ENCODE measurements around the gene GAS1. TPM values are rescaled to one million over a fixed set of nuclear protein-coding genes. Genes with fewer than 3 reads are reported as not detected.

The GAS1 gene
- total RNA-seq, 2 donors from 2014 or later: 4.8 to 6.7 TPM

DNA sequence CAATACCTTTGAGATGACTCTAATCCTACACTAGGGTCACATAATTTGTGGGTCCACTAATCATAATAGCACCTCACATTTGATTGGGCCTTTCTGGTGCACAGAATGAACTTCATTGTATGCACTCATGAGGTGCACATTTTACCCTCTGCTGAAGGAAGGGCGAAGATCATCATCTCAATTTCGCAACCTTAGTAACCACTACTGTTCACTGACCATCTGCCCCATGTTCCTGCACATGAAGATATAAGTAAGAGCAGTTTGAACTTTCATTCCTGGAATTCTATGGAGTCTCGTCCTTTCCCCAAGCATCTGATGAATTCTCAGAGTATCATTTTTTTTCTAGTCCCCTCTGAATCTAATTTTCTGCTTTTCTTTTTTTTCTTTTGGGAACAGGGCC is 21.2 kb downstream of the GAS1 start:
- no peak overlapping the region for H3K27ac ChIP-seq (ENCODE audit: low read depth, low read length)
- no peaks in the 10 kb centered on the region for H3K36me3 ChIP-seq (ENCODE audit: control insufficient read depth, insufficient read depth, low read length)
- no peak overlapping the region for H3K4me3 Mint-ChIP-seq
- H3K9me3 ChIP-seq (ENCODE audit: control insufficient read depth, low read length): no peaks in the 10 kb centered on the region
- no peak for DNase-seq
- H3K27ac Mint-ChIP-seq: no peak overlapping the region
- H3K9me3 Mint-ChIP-seq: peaks cover 7% of the 10 kb centered on the region
- WGBS, 2 experiments (ENCODE audit: insufficient coverage in 1 of 2, insufficient read length in 1 of 2): 86 to 100% methylated on average over 3 of the region's 3 CpGs
- no peaks in the 10 kb centered on the region for H3K4me1 ChIP-seq (ENCODE audit: control insufficient read depth, insufficient read depth, low read length)
- H3K27me3 ChIP-seq (ENCODE audit: control insufficient read depth, insufficient read depth, low read length, poor library complexity, severe bottlenecking): no peaks in the 10 kb centered on the region
- no peak overlapping the region for H3K4me3 ChIP-seq (ENCODE audit: low read length)
- H3K4me1 Mint-ChIP-seq: peaks cover 8% of the 10 kb centered on the region
- H3K9ac ChIP-seq (ENCODE audit: extremely low read depth, low read length, poor library complexity, severe bottlenecking): no peak overlapping the region
- TF ChIP-seq, protein P1, sequence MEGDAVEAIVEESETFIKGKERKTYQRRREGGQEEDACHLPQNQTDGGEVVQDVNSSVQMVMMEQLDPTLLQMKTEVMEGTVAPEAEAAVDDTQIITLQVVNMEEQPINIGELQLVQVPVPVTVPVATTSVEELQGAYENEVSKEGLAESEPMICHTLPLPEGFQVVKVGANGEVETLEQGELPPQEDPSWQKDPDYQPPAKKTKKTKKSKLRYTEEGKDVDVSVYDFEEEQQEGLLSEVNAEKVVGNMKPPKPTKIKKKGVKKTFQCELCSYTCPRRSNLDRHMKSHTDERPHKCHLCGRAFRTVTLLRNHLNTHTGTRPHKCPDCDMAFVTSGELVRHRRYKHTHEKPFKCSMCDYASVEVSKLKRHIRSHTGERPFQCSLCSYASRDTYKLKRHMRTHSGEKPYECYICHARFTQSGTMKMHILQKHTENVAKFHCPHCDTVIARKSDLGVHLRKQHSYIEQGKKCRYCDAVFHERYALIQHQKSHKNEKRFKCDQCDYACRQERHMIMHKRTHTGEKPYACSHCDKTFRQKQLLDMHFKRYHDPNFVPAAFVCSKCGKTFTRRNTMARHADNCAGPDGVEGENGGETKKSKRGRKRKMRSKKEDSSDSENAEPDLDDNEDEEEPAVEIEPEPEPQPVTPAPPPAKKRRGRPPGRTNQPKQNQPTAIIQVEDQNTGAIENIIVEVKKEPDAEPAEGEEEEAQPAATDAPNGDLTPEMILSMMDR (conservative IDR thresholded peaks at IDR 0.05): no peak
- peaks cover 10% of the 10 kb centered on the region for H3K27me3 Mint-ChIP-seq (ENCODE audit: insufficient read depth)
- H3K36me3 Mint-ChIP-seq (ENCODE audit: low read depth): no peaks in the 10 kb centered on the region

- 80% methylated on average over 1 of the region's 1 CpG; no CpG with 5 or more reads in 1 of the 2 experiments for WGBS, 2 experiments (ENCODE audit: insufficient coverage in 1 of 2, insufficient read length in 1 of 2)
- Mint-ChIP-seq H3K27me3 (ENCODE audit: insufficient read depth) (peaks cover 8% of the 10 kb centered on the region), H3K4me1 (peaks cover 8% of the 10 kb centered on the region), H3K36me3 (ENCODE audit: low read depth) (no peaks in the 10 kb centered on the region), H3K27ac (no peak overlapping the region), H3K4me3 (no peak overlapping the region), H3K9me3 (peaks cover 4% of the 10 kb centered on the region)
- no peak for DNase-seq
- H3K9ac ChIP-seq (ENCODE audit: extremely low read depth, low read length, poor library complexity, severe bottlenecking): no peak overlapping the region
- H3K27ac ChIP-seq (ENCODE audit: low read depth, low read length): no peak overlapping the region
- H3K9me3 ChIP-seq (ENCODE audit: control insufficient read depth, low read length): no peaks in the 10 kb centered on the region
- H3K4me3 ChIP-seq (ENCODE audit: low read length): no peak overlapping the region
- H3K27me3 ChIP-seq (ENCODE audit: control insufficient read depth, insufficient read depth, low read length, poor library complexity, severe bottlenecking): no peaks in the 10 kb centered on the region
- H3K36me3 ChIP-seq (ENCODE audit: control insufficient read depth, insufficient read depth, low read length): no peaks in the 10 kb centered on the region
- TF ChIP-seq, protein P1 (conservative IDR thresholded peaks at IDR 0.05): no peak
- no peaks in the 10 kb centered on the region for H3K4me1 ChIP-seq (ENCODE audit: control insufficient read depth, insufficient read depth, low read length)
These were observed 21.6 kb downstream of the GAS1 start for GRCh38 chr9:86925686-86926085.

GRCh38 chr9:86924206-86924605 is 23.1 kb downstream of the GAS1 start:
- Mint-ChIP-seq H3K36me3 (ENCODE audit: low read depth) (no peaks in the 10 kb centered on the region), H3K9me3 (no peaks in the 10 kb centered on the region), H3K27me3 (ENCODE audit: insufficient read depth) (peaks cover 8% of the 10 kb centered on the region), H3K4me3 (no peak overlapping the region), H3K4me1 (peaks cover 8% of the 10 kb centered on the region), H3K27ac (no peak overlapping the region)
- Histone ChIP-seq H3K4me1 (ENCODE audit: control insufficient read depth, insufficient read depth, low read length) (no peaks in the 10 kb centered on the region), H3K9me3 (ENCODE audit: control insufficient read depth, low read length) (no peaks in the 10 kb centered on the region), H3K36me3 (ENCODE audit: control insufficient read depth, insufficient read depth, low read length) (no peaks in the 10 kb centered on the region), H3K9ac (ENCODE audit: extremely low read depth, low read length, poor library complexity, severe bottlenecking) (no peak overlapping the region), H3K27me3 (ENCODE audit: control insufficient read depth, insufficient read depth, low read length, poor library complexity, severe bottlenecking) (no peaks in the 10 kb centered on the region), H3K27ac (ENCODE audit: low read depth, low read length) (no peak overlapping the region), H3K4me3 (ENCODE audit: low read length) (no peak overlapping the region)
- no peak for DNase-seq
- TF ChIP-seq, protein P1 (conservative IDR thresholded peaks at IDR 0.05): no peak
- WGBS, 2 experiments (ENCODE audit: insufficient coverage in 1 of 2, insufficient read length in 1 of 2): 96 to 100% methylated on average over 1 to 5 of the region's 5 CpGs
